HG03354 (cell line): ENCODE data around the gene GRID2.

Experiments used
- ATAC-seq: cut with Tn5 transposase; IDR thresholded peaks from one replicate; pipeline ENCODE4 v1.9.1; 2021; ENCODE audit warnings: mild to moderate bottlenecking; ENCODE audit not compliant: unreplicated experiment, poor library complexity, severe bottlenecking

GRID2 gene

DNA sequence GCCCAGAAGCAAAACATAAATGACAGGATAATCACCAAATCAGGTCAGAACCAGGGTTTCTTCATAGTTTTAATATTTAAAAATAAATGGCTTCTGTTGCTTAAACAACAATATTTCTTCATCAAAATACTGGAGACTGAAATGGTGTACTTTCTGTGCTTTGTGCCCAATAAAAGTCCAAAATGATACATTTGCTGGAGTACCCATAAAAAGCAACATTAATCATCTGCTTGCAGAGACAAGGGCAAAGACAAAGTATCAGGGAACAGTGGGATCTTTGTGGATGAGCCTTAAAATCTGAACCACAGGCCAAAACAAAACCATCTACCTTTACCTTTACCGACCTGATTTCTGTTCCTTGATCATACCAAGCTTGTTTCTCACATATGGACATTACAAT, 840.9 kb downstream of the GRID2 start:
- ATAC-seq, result no peak

DNA sequence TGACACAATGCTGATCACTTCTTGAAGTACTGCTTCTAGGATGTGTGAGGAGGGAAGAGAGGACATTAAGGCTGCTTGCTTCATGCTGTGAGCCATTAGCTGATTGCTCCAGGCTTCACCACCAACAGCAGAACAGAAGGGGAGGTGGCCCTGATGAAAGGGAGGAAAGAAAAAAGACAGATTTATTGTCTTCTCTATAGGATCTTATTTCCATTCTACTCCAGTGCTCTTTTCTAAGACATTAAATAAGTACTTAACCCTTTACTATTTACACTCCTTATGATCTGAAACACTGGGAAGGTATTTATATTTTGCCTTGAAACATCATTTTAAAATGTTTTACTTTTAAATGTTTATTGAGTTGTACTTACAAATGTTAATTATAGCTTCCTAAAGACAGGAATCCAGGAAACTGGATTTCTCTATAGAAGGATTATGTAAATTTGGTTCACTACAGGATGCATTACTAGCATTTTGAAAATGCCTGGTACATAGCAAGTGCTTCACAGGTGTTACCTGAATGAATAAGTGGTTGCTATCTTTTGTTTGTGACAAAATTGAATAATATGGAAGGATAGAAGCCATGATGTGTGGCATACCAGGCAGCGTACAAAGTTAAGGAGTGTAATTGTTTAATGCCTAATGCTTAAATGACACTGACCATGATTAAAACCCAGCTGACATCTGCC, 843.9 kb downstream of the GRID2 start:
- ATAC-seq, result no peak

DNA sequence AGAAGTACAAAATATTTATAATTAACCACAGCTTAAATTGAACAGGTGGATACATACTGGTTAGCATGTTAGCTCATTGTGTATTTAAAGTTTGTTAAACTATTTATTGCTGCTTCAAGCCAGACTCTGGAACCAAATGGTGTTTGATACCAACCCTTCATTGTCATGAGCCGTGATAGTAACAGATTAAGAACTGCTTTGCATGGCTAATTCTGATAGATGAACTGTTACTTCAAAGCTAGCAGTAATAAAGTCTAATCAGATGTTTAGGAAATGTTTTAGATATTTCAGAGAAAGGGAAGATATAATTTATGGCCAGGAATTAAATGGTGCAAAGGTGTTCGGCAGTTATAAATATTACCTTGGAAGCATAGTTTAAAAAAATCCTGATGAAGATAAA, 848.7 kb downstream of the GRID2 start:
- ATAC-seq, result no peak

DNA sequence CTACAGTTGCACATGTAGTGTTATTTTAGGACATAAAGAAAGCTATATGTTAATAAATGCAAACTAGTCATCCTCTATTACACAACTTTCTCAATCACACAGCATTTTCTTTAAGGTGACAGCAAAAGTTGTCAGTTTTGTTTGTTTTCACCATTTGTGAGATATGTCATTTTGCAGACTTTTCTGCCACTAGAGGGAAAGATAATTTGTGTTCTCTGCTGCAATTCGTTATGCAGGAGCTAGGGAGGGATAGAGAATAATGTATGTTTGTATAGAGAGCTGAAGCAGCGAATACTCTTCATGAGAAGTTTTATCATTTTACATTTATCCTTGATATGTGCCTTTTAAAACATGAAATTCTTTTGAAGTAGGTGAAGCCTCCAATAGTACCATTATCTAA, 854.2 kb downstream of the GRID2 start:
- no peak for ATAC-seq

DNA sequence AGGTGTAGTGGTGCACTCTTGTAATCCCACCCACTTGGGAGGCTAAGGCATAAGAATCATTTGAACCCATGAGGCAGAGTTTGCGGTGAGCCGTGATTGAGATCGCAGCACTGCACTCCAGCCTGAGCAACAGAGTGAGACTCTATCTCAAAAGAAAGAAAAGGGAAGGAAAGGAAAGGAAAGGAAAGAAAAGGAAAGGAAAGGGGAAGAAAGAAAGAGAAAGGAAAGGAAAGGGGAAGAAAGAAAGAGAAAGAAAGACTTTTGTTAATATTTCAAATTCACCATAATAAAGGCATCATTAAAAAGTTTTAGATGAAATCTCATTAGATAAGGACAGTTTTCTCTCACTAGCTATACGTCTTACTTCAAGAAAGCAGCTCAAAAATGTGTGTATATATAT, 864.3 kb downstream of the GRID2 start:
- ATAC-seq, result no peak

DNA sequence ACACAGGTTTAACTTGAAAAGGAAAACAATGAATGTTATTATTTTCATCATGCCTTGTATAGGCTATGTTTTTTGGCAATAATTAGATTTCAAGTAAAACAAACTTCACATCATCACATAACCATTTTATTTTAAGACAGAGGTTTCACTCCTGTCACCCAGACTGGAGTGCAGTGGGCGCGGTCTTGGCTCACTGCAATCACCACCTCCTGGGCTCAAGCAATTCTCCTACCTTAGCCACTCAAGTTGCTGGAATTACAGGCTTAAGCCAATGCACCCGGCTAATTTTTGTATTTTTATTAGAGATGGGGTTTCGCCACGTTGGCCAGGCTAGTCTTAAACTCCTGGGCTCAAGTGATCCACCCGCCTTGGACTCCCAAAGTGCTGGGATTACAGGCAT, 866.2 kb downstream of the GRID2 start:
- ATAC-seq, result no peak

DNA sequence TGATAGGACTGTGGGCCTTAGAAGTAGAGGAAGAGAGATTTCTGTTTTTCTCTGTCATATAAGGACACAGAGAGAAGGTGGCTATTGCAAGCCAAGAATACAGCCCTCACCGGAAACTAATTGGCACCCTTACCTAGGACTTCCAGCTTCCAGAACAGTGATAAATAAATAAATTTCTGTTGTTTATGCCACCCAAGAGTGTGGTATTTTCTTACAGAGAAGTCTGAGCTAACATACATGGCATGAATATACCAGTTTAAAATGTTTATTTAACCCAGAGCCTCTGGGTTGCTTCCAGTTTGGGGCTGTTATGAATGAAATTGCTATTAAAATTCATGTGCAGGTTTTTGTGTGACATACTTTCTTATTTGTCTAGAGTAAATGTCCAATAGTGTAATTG, 870.8 kb downstream of the GRID2 start:
- no peak for ATAC-seq

DNA sequence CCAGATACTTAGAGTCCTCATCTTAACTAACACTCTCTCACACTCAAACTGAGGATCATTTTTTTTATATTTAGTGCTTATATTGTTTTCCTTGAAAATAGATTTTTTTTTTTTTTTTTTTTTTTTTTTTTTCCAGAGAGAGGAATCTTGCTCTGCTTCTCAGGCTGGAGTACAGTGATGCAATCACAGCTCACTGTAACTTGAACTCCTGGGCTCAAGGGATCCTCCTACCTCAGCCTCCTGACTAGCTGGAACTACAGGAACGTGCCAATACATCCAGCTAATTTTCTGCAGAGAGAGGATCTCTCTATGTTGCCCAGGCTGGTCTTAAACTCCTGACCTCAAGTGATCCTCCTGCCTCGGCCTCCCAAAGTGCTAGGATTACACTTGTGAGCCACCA, 874.5 kb downstream of the GRID2 start:
- ATAC-seq, result no peak

DNA sequence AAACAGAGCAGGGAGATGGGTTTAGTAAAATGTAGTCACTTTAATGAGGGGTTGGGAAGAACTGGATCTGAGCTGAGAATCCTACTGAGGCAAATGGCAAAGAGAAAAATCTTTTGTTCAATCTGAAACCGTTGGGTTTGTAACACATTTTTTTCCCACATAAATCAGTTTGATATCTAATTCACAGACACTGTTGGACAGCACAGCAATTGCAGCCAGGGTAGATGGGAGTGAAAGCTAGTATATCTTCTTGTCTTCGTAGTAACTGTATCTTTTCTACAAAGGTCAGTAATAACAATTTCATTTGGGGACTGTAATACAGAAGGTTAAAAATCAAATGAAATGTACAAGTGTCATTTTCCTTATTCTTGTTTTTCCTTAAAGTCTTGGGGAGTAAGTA, 875.3 kb downstream of the GRID2 start:
- no peak for ATAC-seq

DNA sequence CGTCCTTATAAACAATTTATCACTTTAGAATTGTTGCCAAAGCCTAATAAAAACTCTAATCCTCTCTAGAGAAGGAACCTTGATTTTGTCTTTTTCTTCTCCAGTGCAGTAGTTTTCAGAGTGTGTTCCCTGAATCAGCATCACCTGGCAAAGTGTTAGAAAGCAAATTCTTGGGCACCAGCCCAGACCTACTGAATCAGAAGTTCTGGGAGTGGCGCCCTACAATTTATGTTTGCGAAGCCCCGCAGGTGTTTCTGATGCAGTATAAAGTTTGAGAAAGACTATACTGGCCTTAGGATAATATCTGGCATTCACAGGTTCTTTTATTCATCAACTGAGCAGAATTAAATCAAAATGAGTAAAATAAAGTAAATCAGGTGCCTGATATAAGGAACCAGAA, 879.0 kb downstream of the GRID2 start:
- ATAC-seq, result no peak

DNA sequence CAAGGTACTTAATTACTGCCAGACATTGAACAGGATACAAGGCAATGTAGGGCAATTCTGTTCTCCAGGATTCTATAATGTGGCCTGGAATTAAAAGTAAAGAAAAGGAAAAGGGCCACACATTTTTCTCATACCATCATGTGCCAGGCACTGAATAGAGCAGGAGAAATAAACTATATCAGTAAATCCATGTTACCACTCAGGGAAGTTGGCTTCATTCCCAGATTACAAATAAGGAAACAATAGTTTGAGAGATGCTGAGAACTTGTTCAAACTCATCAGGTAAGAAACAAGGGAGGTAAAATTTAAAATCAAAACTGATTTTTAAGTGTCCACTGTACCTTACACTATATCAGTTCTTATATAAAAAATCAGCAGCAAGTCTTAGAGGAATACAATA, 879.8 kb downstream of the GRID2 start:
- no peak for ATAC-seq

DNA sequence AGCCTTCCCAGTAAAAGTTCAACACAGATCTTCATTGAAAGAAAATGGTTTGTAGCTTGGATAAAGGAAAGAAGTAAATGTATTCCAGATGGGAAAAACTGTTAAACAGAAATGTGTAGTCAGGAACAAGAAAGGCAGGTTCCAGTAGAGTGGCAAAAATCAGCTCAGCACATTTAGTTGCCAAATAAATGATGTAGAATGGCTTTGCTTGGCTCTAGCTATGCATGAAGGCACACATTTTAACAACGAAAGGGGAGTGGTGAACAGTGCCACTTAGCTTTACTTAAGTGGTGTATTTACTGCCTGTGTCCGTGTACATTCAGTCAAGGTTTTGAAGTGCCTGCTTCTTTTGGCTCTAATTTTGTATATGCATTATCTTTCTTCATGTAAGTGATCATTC, 880.3 kb downstream of the GRID2 start:
- no peak for ATAC-seq

DNA sequence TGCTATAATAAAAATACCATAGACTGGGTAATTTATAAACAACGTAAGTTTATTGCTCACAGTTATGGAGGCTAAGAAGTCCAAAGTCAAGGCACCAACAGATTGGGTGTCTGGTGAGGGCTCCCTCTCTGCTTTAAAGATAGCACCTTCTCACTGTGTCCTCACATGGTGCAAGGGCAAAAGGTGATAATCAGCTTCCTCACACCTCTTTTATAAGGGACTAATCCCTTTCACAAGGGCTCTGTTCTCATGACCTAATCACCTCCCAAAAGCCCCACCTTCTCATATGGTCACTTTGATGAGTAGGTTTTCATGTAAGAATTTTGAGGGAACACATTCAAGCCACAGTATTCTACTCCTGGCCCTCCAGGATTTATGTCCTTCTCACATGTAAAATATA, 883.1 kb downstream of the GRID2 start:
- ATAC-seq, result no peak

DNA sequence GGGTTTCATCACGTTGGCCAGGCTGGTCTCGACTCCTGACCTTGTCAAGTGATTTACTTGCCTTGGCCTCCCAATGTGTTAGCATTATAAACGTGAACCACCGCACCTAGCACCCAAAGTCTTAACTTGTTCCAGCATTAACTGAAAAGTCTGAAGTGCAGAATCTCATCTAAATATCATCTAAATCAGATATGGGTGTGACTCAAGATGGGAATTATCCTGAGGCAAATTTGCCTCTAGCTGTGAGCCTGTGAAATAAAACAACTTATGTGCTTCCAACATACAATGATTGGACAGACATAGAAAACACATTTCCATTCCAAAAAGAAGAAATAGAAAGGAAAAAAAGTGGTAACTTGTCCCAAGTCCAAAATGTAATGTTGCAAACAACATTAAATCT, 883.7 kb downstream of the GRID2 start:
- no peak for ATAC-seq

DNA sequence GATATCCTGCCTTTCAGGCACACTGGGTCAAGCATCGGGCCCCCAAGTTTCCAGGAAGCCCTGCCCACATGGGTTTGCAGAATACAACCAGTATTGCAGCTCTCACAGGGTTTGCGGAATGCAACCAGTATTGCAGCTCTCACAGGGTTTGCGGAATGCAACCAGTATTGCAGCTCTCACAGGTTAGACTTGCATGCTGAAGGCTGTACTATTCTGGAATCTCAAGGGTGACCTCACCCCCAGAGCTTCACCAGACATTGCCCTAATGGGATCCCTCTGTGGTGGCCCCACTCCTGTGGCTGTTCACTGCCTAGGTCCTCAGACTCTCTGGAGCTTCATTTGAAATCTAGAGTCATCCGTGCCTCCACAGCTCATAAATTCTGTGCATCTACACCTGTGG, 884.1 kb downstream of the GRID2 start:
- ATAC-seq, result no peak

DNA sequence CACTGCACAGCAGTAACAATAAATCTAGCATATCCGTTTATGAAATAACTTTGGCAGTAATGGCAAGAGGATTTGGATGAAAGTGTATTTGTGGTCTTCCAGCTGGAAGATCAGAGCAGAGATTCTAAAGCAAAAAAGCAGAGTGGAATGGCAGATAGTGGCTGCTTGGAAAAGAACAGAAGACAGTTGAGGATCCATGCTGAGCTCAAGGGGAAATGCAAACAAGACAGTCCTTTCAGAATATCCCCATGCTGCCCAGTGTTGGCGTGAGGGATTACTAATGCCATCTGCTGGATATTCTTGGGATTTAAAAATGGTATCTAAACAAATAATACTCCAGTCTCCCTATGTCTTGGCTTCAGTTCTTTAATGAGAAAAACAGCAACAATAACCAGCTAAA, 895.7 kb downstream of the GRID2 start:
- no peak for ATAC-seq

DNA sequence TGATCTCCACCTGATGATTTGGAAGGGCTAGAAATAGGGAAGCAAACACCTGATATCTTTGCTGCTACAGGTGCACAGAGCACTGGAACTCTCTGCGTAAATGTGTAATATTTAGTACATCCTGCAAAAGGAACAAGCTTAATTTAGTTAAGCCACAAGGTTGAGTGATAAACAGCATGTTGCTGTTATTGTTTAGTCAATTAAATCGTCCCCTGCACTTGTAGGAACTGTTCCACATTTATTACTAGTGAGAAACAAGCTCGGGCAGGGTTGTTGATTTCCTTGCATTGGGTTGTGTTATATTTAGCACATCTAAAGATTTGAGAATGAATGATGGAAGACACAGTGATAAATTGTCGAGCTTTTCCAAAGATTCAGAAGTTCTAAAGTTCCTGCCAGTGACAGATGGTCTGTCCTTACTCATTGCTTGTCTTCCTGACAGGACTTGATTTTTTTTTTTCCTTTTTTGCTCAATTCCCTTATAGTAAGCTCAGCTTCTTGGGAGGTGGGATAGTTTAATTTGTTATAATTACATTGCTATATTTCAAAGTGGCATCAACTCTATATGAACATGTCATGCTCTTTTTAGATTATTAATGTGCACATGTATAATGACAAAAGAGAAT, 897.8 kb downstream of the GRID2 start:
- ATAC-seq, result no peak

DNA sequence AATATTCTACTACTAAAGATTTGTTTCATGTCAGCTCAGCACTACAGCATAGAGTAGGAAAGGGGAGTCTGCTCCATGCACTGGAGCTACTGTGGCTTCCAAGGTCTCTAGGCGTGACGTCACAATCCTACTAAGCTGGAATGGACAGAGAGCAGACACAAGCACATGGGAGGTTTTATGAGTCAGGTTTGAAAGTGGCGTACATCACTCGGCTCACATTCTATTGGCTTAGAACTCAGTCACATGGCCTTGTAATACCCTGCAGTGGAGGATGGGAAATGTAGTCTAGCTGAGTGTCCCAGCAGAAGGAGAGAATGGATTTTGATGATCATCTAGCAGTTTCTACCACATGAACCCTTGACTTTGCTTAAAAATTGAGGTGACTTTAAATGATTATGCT, 899.9 kb downstream of the GRID2 start:
- ATAC-seq, result no peak

DNA sequence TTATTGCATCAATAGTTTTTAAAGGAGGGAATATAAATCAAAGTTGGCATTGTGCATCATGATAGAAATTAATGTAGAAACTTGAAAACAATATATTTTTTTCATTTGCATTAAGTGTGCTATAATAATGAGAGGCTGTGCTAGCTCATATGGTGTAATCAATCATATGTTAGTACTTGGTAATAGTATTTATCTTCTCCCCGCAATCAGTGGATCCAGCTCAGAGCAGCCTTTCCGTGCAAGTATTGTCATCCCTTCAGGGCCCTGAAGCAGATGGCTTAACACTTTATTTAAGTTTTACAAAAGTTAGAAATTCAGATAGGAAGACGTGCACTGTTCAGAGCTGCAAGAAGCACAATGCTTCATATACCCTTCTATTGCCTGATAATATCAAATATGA, 908.5 kb downstream of the GRID2 start:
- ATAC-seq, result no peak

DNA sequence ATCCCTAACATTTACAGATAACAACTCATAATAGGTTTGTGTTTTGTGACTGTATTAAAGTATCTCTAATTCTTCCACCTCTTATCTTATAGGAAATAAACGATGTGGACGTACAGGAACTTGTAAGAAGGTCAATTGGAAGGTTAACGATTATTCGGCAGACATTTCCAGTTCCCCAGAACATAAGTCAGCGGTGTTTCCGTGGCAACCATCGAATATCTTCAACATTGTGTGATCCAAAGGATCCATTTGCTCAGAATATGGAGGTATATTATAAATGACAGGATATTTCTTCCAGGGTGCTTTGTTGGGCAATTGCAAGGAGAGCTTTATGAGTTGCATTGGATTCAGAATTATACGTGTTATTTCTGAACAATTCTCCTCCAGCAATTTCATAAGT, 912.9 kb downstream of the GRID2 start:
- no peak for ATAC-seq

DNA sequence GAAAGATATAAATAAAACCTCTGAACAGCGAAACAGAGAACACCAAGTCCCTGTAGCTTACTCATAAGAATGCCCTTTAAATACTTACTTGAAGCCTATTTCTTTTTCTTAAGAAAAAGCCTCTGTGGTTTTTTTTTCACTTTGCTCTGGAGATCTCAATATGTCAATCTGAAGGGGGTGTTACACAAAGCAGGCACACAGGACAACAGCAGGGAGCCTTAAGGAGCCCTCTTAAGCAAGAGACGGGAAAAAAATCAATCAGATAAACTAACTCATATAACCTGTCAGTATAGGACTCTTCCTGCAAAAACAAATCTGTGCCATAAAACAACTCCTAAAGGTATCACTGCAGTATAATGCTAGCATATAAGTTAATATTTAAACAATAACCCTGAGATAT, 913.7 kb downstream of the GRID2 start:
- ATAC-seq, result no peak

DNA sequence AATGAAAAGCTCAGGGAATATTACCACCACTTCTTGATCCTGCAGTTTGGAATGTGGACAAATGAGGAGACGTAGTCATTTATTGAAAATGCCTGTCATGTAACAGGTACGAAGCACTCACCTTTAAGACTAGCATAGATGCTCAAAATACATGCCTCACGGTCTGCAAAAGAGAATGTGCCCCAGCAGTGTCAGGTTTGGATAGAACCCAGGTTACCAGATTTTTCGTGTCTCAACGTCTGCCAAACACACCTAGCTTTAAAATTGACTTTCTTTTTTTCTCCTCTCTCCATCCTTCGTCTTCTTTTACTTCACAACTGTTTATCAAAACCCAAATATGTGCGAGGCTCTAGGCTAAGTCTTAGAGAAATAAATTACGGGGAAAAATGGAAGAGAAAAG, 918.0 kb downstream of the GRID2 start:
- no peak for ATAC-seq
